HUES64 (cell line): Measurements from ENCODE around the gene CRYBA4.

Experiments used
- H3K27ac ChIP-seq: 2 replicates; pipeline ENCODE4 v1.7.0; 2013; ENCODE audit warnings: low read depth, low read length, inconsistent platforms
- H3K27me3 ChIP-seq: 2 replicates; pipeline ENCODE4 v1.6.1; 2013; ENCODE audit warnings: mild to moderate bottlenecking, low read length; ENCODE audit not compliant: insufficient read depth
- H3K36me3 ChIP-seq: 2 replicates; pipeline ENCODE4 v1.6.1; 2013; ENCODE audit warnings: mild to moderate bottlenecking, low read length; ENCODE audit not compliant: insufficient read depth
- H3K4me1 ChIP-seq: 2 replicates; pipeline ENCODE4 v1.6.1; 2013; ENCODE audit warnings: mild to moderate bottlenecking, low read length, moderate library complexity; ENCODE audit not compliant: insufficient read depth
- H3K4me3 ChIP-seq: 2 replicates; pipeline ENCODE4 v1.5.1; 2013; ENCODE audit warnings: mild to moderate bottlenecking, low read length, moderate library complexity
- H3K9ac ChIP-seq: 2 replicates; pipeline ENCODE4 v1.6.1; 2013; ENCODE audit warnings: mild to moderate bottlenecking, low read depth, low read length
- H3K9me3 ChIP-seq: 2 replicates; pipeline ENCODE4 v1.6.1; 2013; ENCODE audit warnings: low read depth, low read length; ENCODE audit not compliant: insufficient read depth
- WGBS: fragments of 150-250, 120-280 bp; methylation state at CpG from one replicate; pipeline ENCODE4 v1.1.7; 2013; ENCODE audit warnings: missing lambda C conversion rate; 5-methylcytosine and 5-hydroxymethylcytosine counted together

Gene CRYBA4

DNA sequence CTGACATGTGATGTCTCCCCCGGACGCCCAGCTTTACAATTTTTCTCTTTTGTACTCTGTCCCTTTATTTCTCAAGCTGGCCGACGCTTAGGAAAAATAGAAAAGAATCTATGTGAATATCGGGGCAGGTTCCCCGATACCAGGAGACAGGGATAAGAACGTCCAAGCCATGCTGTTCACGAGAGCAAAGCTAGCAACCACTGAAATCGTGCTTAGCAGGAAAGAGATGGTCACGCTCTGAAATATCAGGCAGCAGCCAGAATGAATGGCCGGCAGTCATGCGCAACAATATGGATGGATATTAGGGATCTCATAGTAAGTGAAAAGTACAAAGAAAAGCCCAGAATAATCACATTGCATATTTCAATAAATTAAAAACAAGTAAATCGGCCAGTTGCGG lies 7.4 kb upstream of the CRYBA4 start:
- Histone ChIP-seq H3K27me3 (peaks cover 27% of the 10 kb centered on the region), H3K36me3 (no peaks in the 10 kb centered on the region), H3K27ac (peak overlapping the region; percentile 3; the same call in 1 of the 2 replicates), H3K9ac (no peak overlapping the region), H3K4me1 (peaks cover 44% of the 10 kb centered on the region), H3K9me3 (no peaks in the 10 kb centered on the region), H3K4me3 (peak overlapping the region; percentile 36)
- WGBS = 17% methylated on average over 14 of the region's 14 CpGs

DNA sequence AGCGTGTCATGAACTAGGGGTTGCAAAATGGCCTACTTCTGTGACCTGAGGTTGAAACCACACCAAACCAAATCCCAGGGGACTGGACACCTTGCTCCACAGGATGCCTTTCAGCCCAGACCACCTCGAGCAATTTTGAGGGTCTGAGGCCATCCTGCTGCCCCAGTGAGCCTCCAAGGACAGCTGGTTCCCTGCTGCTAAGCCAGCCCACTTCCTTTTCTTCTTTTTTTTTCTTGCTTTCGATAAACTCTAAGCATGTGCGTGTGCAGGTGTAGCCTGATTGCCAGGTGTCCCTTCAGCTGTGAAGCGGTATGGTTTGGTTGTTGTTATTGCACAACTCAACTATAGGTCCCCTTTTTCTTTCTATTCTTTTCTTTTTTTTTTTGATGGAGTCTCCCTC lies 6.6 kb upstream of the CRYBA4 start:
- H3K9me3 ChIP-seq = no peaks in the 10 kb centered on the region
- WGBS = 50% methylated on average over 2 of the region's 5 CpGs
- peaks cover 44% of the 10 kb centered on the region for H3K4me1 ChIP-seq
- no peak overlapping the region for H3K9ac ChIP-seq
- H3K36me3 ChIP-seq = no peaks in the 10 kb centered on the region
- no peak overlapping the region for H3K4me3 ChIP-seq
- H3K27ac ChIP-seq = no peak overlapping the region
- H3K27me3 ChIP-seq = peaks cover 27% of the 10 kb centered on the region

DNA sequence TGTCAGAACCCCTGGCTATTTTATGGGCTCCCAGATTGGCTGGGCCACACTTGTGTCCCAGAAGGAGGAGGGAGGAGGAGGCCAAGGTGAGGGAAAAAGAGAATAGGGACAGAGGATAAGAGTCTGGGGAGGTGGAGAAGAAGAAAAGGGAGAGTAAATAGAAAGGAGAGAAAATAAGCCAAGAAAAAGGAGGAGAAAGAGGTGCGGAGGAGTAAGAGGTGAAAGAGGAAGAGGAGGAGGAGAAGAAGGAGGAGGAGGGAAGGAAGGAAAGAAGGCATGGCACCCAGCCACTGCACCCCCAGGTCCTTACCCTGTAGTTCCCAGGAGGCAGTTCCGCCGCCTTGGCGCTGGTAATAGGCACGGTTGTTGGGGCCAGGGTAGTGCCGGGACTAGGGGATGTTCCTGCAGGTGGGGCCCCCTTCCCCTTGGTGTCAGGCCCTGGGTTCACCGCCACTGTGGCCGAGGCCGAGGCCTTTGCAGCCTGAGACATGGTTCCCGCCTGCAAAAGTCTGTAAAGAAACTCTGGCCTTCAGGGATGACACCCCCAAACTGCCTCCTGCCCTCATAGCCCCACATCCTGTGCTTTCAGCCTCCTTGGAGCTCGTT lies 5.8 kb upstream of the CRYBA4 start:
- Histone ChIP-seq H3K4me3 (no peak overlapping the region), H3K36me3 (no peaks in the 10 kb centered on the region), H3K27me3 (peaks cover 27% of the 10 kb centered on the region), H3K9me3 (no peaks in the 10 kb centered on the region), H3K4me1 (peaks cover 44% of the 10 kb centered on the region), H3K27ac (no peak overlapping the region), H3K9ac (no peak overlapping the region)
- 81% methylated on average over 11 of the region's 11 CpGs for WGBS

DNA sequence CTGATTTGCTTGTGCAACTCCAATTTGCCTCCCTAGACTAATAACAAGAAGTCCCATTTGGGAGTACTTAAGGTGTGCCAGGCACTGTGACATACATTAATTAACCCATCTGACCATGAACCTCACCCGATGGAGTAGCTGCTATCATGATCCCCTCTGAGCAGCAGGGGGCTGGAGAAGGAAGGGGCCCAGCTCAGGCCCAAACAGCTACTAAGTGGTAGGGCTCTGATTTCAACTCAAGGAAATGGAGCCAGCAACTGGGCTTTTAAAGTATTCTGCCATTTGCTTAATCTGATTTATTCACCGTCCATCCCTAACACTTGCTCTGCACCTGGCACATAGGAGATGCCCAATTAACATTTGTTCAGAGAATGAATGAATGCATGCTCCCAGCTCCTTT lies 5.1 kb upstream of the CRYBA4 start:
- peaks cover 49% of the 10 kb centered on the region for H3K4me1 ChIP-seq
- no peak overlapping the region for H3K4me3 ChIP-seq

DNA sequence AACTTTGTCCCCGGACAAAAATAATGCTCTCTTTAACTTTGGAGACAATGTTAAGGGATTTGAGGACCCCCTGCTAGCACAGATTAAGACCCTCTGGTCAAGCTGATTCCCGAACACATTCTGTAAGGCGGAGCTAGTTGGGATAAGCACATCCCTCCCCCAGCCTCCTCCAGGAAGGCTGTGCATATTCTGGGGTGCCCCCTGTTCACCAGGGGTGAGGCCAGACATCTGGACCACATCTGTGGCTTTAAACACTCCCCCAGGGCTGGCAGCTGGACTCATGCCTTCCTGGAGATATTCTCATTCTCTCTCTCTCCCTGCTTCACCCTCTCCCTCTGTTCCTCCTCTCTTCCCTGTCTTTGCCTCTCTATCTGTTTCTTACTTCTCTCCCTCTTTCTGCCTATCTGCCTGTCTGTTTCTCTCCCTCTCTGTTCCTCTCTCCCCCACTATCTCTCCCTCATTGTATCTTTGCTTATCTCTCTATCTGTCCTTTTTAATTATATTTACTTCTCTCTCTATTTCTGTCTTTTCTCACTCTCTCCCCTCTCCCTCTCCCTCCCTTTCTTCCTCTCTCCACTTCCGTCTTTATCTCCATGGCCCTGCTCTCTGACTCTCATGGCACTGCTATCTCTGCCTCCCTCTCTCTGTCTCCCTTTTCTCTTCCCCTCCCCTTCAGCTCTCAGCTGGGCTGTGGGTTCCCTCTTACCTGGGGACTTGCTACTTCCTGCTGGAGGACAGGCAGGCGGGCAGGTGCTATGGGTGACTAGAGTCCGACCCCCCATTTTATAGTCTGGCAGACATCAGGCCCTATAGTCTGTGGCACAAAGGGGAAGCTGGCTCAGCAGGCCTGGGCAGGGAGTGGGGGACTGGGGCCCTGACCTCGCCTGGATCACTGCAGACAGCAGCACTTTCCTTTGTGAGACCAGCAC lies 4.2 kb upstream of the CRYBA4 start, which contains the start of gene CRYBB1:
Gene CRYBB1 (minus strand): TSS at position 757 of the 929 bp plus-strand sequence. CDS start 1,708 bp downstream, outside the sequence.
- 48% methylated on average over 7 of the region's 7 CpGs for WGBS
- H3K9me3 ChIP-seq = no peaks in the 10 kb centered on the region
- H3K27ac ChIP-seq = no peak within 1 kb of the TSS
- H3K4me3 ChIP-seq = no peak within 1 kb of the TSS
- H3K4me1 ChIP-seq = peaks cover 49% of the 10 kb centered on the region
- H3K36me3 ChIP-seq = no peaks in the 10 kb centered on the region
- no peak within 1 kb of the TSS for H3K9ac ChIP-seq
- peaks cover 21% of the 10 kb centered on the region for H3K27me3 ChIP-seq

More for the DNA sequence above, 5.1 kb upstream of the CRYBA4 start:
- H3K9ac ChIP-seq = no peak overlapping the region
- H3K36me3 ChIP-seq = no peaks in the 10 kb centered on the region
- H3K27me3 ChIP-seq = peaks cover 27% of the 10 kb centered on the region
- H3K27ac ChIP-seq = no peak overlapping the region
- no peaks in the 10 kb centered on the region for H3K9me3 ChIP-seq
- WGBS = 25% methylated on average over 2 of the region's 2 CpGs

DNA sequence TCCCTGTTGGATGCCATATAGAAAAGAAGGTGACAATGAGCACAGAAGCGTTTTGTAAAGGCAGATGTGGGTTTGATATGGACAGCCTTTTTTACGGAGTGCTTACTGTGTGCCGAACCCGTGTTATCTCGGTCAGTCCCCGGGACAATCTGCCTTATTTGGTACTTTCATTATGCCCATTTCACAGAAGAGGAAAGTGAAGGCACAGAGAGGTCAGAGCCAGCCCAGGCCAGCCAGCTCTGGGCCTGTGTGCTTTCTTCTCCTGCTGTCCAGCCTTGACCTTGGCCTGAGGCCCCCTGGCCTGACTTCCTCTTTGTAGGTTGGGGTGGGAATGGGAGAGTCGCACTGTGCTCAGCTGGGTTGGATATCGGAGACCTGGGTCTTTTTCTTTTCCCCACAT lies 3.3 kb upstream of the CRYBA4 start:
- Histone ChIP-seq H3K27ac (no peak overlapping the region), H3K4me3 (no peak overlapping the region), H3K27me3 (peaks cover 14% of the 10 kb centered on the region), H3K9me3 (no peaks in the 10 kb centered on the region), H3K4me1 (peaks cover 42% of the 10 kb centered on the region), H3K36me3 (no peaks in the 10 kb centered on the region), H3K9ac (no peak overlapping the region)
- 92% methylated on average over 8 of the region's 8 CpGs for WGBS

DNA sequence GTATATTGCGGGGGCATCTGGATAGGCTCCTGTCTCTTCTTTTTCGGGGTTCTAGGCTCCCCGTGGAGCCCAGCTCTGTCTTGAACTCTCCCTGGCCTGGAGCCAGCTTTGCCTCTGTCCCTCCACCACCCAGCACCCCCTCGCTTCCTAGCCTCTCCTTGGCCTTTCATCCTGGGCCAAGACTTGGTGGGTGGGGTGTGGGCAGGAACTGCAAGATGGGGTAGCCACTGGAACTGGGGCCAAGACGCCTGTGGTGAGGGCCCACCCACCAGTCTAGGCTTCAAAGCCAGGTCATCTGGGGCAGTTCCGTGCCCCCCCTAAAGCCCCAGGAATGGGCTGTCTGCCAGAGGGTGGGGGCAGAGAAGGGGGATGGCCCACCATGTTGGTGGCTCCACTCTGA lies 2.3 kb upstream of the CRYBA4 start:
- no peaks in the 10 kb centered on the region for H3K36me3 ChIP-seq
- no peak overlapping the region for H3K4me3 ChIP-seq
- no peak overlapping the region for H3K27ac ChIP-seq
- peaks cover 38% of the 10 kb centered on the region for H3K4me1 ChIP-seq
- peaks cover 10% of the 10 kb centered on the region for H3K27me3 ChIP-seq
- no peak overlapping the region for H3K9ac ChIP-seq
- no peaks in the 10 kb centered on the region for H3K9me3 ChIP-seq
- WGBS = 85% methylated on average over 5 of the region's 6 CpGs

DNA sequence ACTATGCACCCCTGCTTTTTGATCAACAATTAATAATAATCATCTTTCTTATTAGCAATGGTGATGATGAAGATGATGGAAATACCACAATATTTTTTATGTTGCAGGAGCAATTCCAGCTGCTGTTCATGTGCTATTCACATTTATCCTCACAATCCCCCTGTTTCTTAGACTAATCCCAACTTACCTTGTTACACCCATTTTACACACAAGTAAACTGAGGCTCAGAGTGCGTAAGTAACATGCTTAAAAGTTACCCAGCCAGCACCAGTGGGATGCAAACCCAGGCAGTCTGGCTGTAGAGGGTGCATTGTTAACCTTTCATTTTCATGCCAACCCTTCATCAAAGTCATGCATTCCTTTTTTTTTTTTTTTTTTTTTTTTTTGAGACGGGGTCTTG lies 1.6 kb upstream of the CRYBA4 start:
- H3K4me1 ChIP-seq = peaks cover 31% of the 10 kb centered on the region
- peaks cover 3% of the 10 kb centered on the region for H3K27me3 ChIP-seq
- WGBS = 78% methylated on average over 2 of the region's 2 CpGs

DNA sequence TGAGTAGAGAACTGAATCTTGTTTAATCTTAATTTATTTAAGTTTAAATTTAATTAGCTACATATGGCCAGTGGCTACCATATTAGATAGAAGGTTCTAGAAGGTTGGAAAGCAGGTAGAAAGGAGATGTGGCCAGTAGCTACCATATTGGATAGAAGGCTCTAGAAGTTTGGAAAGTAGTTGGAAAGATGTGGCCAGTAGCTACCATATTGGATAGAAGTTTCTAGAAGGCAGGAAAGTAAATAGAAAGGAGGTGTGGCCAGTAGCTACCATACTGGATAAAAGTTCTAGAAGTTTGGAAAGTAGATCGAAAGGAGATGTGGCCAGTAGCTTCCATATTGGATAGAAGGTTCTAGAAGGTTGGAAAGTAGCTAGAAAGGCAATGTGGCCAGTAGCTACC lies 2.2 kb downstream of the CRYBA4 start:
- H3K27me3 ChIP-seq = no peaks in the 10 kb centered on the region
- H3K9ac ChIP-seq = no peak overlapping the region
- 93% methylated on average over 1 of the region's 1 CpG for WGBS
- H3K4me1 ChIP-seq = peaks cover 7% of the 10 kb centered on the region; the same call in 1 of the 2 replicates
- H3K4me3 ChIP-seq = no peak overlapping the region
- no peaks in the 10 kb centered on the region for H3K9me3 ChIP-seq
- H3K36me3 ChIP-seq = no peaks in the 10 kb centered on the region
- H3K27ac ChIP-seq = no peak overlapping the region

More for the DNA sequence above, 1.6 kb upstream of the CRYBA4 start:
- no peaks in the 10 kb centered on the region for H3K36me3 ChIP-seq
- H3K4me3 ChIP-seq = no peak overlapping the region
- H3K27ac ChIP-seq = no peak overlapping the region
- no peak overlapping the region for H3K9ac ChIP-seq
- no peaks in the 10 kb centered on the region for H3K9me3 ChIP-seq

DNA sequence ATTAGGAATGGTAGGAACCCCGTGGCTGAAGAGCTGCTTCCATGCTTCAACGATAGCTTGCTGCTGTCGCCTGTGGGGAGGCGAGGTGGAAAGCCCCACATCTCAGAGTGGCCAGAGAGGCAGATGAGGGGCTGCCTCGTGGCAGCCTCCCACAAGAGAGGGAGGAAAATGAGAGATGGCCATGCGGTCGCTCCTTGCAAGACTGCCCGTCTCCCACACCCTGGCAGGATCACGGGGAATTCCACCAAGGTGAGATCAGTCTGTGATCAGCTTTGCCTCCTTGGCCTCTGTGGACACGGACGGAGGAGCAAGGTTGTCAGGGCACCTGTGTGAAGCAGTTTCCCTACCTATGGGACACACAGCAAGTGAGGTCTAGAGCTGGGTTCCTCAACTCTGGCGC lies 3.0 kb downstream of the CRYBA4 start:
- WGBS = 93% methylated on average over 12 of the region's 12 CpGs
- Histone ChIP-seq H3K36me3 (no peaks in the 10 kb centered on the region), H3K9me3 (no peaks in the 10 kb centered on the region), H3K4me3 (no peak overlapping the region), H3K9ac (no peak overlapping the region), H3K27me3 (no peaks in the 10 kb centered on the region), H3K27ac (no peak overlapping the region), H3K4me1 (peaks cover 7% of the 10 kb centered on the region; the same call in 1 of the 2 replicates)

DNA sequence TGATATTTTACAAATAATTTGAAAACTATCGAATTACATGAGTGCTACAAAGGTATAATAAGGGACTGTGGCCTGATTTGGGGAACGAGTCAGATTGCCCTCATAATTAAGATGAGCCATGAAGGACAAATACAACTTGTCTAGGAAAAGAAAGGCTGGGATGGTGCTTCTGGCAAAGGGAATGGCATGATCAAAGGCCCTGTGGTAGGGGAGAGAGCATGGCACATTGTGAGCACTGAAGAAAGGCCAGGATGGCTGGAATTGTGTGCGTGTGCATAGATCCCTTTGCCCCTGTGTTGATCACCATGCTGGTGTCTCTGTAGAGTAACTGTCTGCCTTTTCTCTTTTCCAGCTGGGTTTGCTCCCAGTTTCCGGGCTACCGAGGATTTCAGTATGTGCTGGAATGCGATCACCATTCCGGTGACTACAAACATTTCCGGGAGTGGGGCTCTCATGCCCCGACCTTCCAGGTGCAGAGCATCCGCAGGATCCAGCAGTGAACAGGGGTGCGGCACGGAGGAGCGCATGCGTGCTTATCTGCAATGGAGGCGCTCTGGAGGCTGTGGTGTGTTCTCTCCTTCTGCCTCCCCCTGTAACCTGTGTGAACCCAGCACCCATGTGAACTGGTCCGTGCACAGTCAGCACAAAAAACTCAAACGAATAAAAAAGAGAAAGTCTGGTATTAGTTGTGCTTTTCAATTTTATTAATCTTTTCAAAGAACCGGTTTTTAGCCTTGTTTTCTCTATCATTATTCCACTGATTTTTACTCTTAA lies 8.4 kb downstream of the CRYBA4 start:
- H3K4me3 ChIP-seq = no peak overlapping the region
- no peak overlapping the region for H3K27ac ChIP-seq
- H3K9me3 ChIP-seq = 0 out of 2 replicates have a peak, but pooled peaks cover 3% of the 10 kb centered on the region
- no peaks in the 10 kb centered on the region for H3K27me3 ChIP-seq
- H3K4me1 ChIP-seq = peaks cover 5% of the 10 kb centered on the region; the same call in 1 of the 2 replicates
- WGBS = 95% methylated on average over 16 of the region's 18 CpGs
- no peak overlapping the region for H3K9ac ChIP-seq
- H3K36me3 ChIP-seq = no peaks in the 10 kb centered on the region
